Heart left ventricle (tissue), 16 donors: ENCODE results near the gene GRAMD4. TPM values are rescaled to one million over a fixed set of nuclear protein-coding genes. Genes with fewer than 3 reads are reported as not detected.

Experiments used
- ATAC-seq, 4 donors: fragments of 200-7000 bp; cut with Tn5 transposase; one replicate each; pipeline ENCODE4 v1.9.1; 2020 to 2022; ENCODE audit warnings: moderate library complexity in 4 of 4, mild to moderate bottlenecking in 3 of 4, moderate number of reproducible peaks in 1 of 4
- DNase-seq, 5 donors: peaks; one replicate each; pipeline ENCODE4 v3.0.0-alpha.2; 2020
- H3K27ac ChIP-seq, 12 donors: fragments of 200-600 bp; sonication (generic) in 4 of 12; one replicate each; pipeline versions ENCODE4 v1.5.0 to v1.8.0; 2016 to 2022; ENCODE audit warnings: mild to moderate bottlenecking in 2 of 12
- H3K27me3 ChIP-seq, 9 donors: fragments of 200-600 bp; sonication (generic) in 2 of 9; one replicate each; pipeline versions ENCODE4 v1.5.1 to v1.8.0; 2016 to 2022; ENCODE audit warnings: mild to moderate bottlenecking in 3 of 9
- H3K36me3 ChIP-seq, 9 donors: fragments of 200-600 bp; sonication (generic) in 2 of 9; one replicate each; pipeline versions ENCODE4 v1.5.0 to v1.8.0; 2018 to 2022; ENCODE audit warnings: mild to moderate bottlenecking in 2 of 9
- H3K4me1 ChIP-seq, 12 donors: fragments of 200-600 bp; sonication (generic) in 4 of 12; one replicate each; pipeline versions ENCODE4 v1.5.0 to v1.8.0; 2016 to 2022; ENCODE audit warnings: mild to moderate bottlenecking in 3 of 12
- H3K4me3 ChIP-seq, 12 donors: fragments of 200-600 bp; sonication (generic) in 4 of 12; one replicate each; pipeline versions ENCODE4 v1.5.0 to v1.8.0; 2017 to 2022; ENCODE audit warnings: mild to moderate bottlenecking in 9 of 12, moderate library complexity in 4 of 12
- H3K9me3 ChIP-seq, 12 donors: fragments of 200-600 bp; sonication (generic) in 4 of 12; one replicate each; pipeline versions ENCODE4 v1.5.0 to v1.8.0; 2016 to 2022; ENCODE audit warnings: mild to moderate bottlenecking in 1 of 12
- CTCF ChIP-seq, 12 donors: fragments of 200-600 bp; sonication (generic) in 4 of 12; IDR thresholded peaks; one replicate each; pipeline versions ENCODE4 v1.5.0 to v1.8.0; 2018 to 2022; ENCODE audit warnings: antibody characterized with exemption in 12 of 12, mild to moderate bottlenecking in 5 of 12
- POLR2A ChIP-seq, 2 donors: fragments of 450-650 bp; IDR thresholded peaks; one replicate each; pipeline ENCODE4 v1.6.1; 2017; ENCODE audit warnings: antibody characterized with exemption in 2 of 2, mild to moderate bottlenecking in 2 of 2, moderate library complexity in 2 of 2
- whole genome bisulfite sequencing, 4 donors: extraction: QIAGEN DNeasy Blood & Tissue Kit in 2 of 4; methylation state at CpG; one replicate each; pipeline versions ENCODE4 v1.1.5 to v1.1.7; 2013 to 2018; 5-methylcytosine and 5-hydroxymethylcytosine counted together
- intact Hi-C, 10 donors: fragments of 100-400 bp; cut with DNase I; formaldehyde crosslinking; loops; one replicate each; pipeline versions ENCODE4 v1.11.1 to v1.14.2; 2022
- polyA plus RNA-seq, 2 donors: library from polyadenylated mRNA; stranded (reverse); fragments of 200-250 nt; gene quantifications; one replicate each; pipeline ENCODE4 v1.2.3, GENCODE V29; 2013
- total RNA-seq, 9 donors: library from RNA; depleted of rRNA in 2 of 9; stranded (reverse); fragments of >200 nt in 2 of 9; fragmentation: NEBNext Ultra II Directional in 3 of 9; extraction: Animal tissue kit (Norgen Biotek cat#: 25700) in 3 of 9; gene quantifications; one replicate each; pipeline versions ENCODE4 v1.1.0 to v1.2.4, GENCODE V29; 2016 to 2023
- donor health status: ischemic (EF 13 %, LVEDD 7.1; RV severe dilation, severe dysfunction).
- donor health status: healthy with polysubstance abuse.
- donor health status: DM: no; HTN: yes; CAD: no.
- donor health status: DM: no; HTN: no; CAD: no.
- donor health status: ischemic (EF 25% LVEDD 6.9; RV normal size, moderate dysfunction).
- donor health status: ischemic (EF 25% LVEDD 5.7; RV mildly dilated, moderate dysfunction).
- donor health status: healthy.
- donor health status: DM: yes; HTN: yes; CAD: no.
- donor health status: ischemic (EF 35%, LVEDD 5.7; RV mildly dilated, moderate dysfunction).
- donor health status: nonischemic (EF 11% LVEDD 7.7; RV severe dilation, severe dysfunction).
- donor health status: DM: yes; HTN: yes; CAD: no.
- donor health status: PGD.
- donor health status: ischemic (EF 29% LVEDD 5.4; RV normal size, mild dysfunction).
- donor health status: nonischemic (EF 23%, LVEDD 6.1; RV moderate dilation, normal function).

GRAMD4 gene
- total and polyA plus RNA-seq, 11 donors, result 22.4 to 122 (median 63.1) TPM

GRCh38 chr22:46690146-46690545 is 70.0 kb downstream of the GRAMD4 start:
- ATAC-seq (no peak), DNase-seq (no peak)
- intact Hi-C loops, result loop anchor here in 2 of 10 donors (5.0 to 10.0 kb wide), 2 partner anchors 37 to 335 kb away; no protein-coding TSS in a partner anchor
- Histone ChIP-seq H3K27ac (peak overlapping the region in 5 of 12 donors; percentile 75 to 88 (median 82)), H3K9me3 (no peaks in the 10 kb centered on the region), H3K4me1 (peaks cover 11 to 47% (median 38%) of the 10 kb centered on the region in 12 donors), H3K4me3 (no peak overlapping the region), H3K27me3 (no peaks in the 10 kb centered on the region), H3K36me3 (peaks cover 0 to 98% (median 86%) of the 10 kb centered on the region in 9 donors)
- TF ChIP-seq POLR2A (IDR thresholded peaks at IDR 0.05), result no peak
- TF ChIP-seq CTCF (IDR thresholded peaks at IDR 0.05), result no peak
- WGBS, 4 donors, result 93 to 95% (median 94%) methylated on average over 20 of the region's 20 CpGs

GRCh38 chr22:46691571-46691970 is 71.4 kb downstream of the GRAMD4 start:
- peaks cover 0 to 100% (median 95%) of the 10 kb centered on the region in 9 donors for H3K36me3 ChIP-seq
- peaks cover 7 to 33% (median 24%) of the 10 kb centered on the region in 12 donors for H3K4me1 ChIP-seq
- no peak for TF ChIP-seq CTCF (IDR thresholded peaks at IDR 0.05)
- no peak for TF ChIP-seq POLR2A (IDR thresholded peaks at IDR 0.05)
- 87 to 96% (median 89%) methylated on average over 5 to 17 of the region's 17 CpGs for WGBS, 4 donors
- H3K9me3 ChIP-seq, result no peaks in the 10 kb centered on the region
- ATAC-seq, result no peak
- DNase-seq, result peak in 1 of 5 donors; percentile 18
- intact Hi-C loops, result loop anchor here in 2 of 10 donors (5.0 to 10.0 kb wide), 2 partner anchors 36 to 337 kb away; no protein-coding TSS in a partner anchor
- H3K27ac ChIP-seq, result no peak overlapping the region
- no peaks in the 10 kb centered on the region for H3K27me3 ChIP-seq
- H3K4me3 ChIP-seq, result no peak overlapping the region

- 79 to 82% (median 81%) methylated on average over 17 of the region's 17 CpGs for WGBS, 4 donors
- no peak overlapping the region for H3K4me3 ChIP-seq
- intact Hi-C loops, result loop anchor here in 4 of 10 donors (2.0 to 10.0 kb wide), 4 partner anchors 17 to 339 kb away; no protein-coding TSS in a partner anchor
- no peaks in the 10 kb centered on the region for H3K9me3 ChIP-seq
- DNase-seq (no peak), ATAC-seq (no peak)
- H3K27me3 ChIP-seq, result no peaks in the 10 kb centered on the region
- peaks cover 2 to 100% (median 97%) of the 10 kb centered on the region in 9 donors for H3K36me3 ChIP-seq
- no peak for TF ChIP-seq CTCF (IDR thresholded peaks at IDR 0.05)
- no peak for TF ChIP-seq POLR2A (IDR thresholded peaks at IDR 0.05)
- peaks cover 0 to 11% (median 4%) of the 10 kb centered on the region in 12 donors for H3K4me1 ChIP-seq
- H3K27ac ChIP-seq, result no peak overlapping the region
Measured at GRCh38 chr22:46693634-46694415, 73.6 kb downstream of the GRAMD4 start.
